ENCODE measurements around the gene SFRP5.

SFRP5 gene

DNA sequence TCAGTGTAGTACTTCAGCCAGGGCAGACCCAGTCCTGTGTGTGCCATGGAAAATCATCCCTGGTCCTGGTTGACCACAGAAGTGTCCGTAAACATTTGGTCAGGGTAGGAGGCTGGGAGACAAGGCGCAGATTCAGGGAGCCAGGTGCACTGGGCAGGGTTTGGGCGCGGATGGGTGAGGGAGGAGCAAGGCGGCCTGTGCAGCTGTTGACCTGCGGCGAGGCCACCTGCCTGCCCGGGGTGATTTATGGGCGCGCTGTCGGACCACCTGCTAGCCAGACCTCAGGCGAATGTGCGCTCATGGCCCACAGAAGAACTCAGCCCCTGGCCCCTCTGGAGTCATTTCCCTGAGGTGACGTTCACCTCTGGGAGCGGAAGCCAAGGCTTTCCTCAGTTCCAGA is 6.6 kb downstream of the SFRP5 start:
- no peak for DNase-seq (ENCODE audit: low read depth)

DNA sequence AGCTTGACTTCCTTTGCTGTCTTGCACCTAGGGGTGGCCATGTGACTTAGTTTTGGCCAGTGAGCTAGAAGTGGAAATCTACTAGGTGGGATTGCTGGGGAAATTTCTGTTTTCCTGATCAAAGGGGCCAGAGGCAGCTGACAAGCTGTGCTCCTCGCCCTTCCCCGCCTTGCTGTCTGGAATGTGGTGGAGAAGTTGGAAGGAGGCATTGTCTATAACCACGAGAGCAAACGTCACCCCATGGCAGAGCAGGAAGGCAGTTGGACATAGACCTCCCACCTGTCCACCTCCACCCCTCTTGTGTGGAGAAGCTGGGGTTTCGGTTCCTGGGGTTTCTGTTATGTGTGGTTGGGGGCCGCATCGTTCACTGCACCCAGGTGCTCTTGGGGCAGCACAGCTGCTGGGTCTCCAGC is 7.3 kb downstream of the SFRP5 start:
- DNase-seq (ENCODE audit: low read depth) = no peak

DNA sequence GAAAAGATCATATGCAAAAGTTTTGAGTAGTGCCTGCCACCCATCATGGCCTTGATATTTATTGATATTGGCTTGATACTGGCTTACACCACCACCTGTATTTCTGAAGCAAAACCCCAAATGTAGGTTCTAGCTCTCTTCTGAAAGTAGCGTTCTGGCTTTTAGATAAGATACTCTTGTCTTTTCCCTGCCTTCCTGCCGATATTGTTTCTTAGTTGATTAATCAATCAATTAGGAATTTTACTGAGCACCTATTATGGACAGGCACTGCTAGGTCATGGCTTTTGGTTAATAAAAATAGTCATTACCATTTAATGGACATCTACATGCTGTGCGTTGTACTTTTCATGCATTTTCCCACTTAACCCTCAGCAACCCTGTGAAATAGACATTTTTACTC is 7.9 kb downstream of the SFRP5 start:
- DNase-seq (ENCODE audit: low read depth) = no peak

DNA sequence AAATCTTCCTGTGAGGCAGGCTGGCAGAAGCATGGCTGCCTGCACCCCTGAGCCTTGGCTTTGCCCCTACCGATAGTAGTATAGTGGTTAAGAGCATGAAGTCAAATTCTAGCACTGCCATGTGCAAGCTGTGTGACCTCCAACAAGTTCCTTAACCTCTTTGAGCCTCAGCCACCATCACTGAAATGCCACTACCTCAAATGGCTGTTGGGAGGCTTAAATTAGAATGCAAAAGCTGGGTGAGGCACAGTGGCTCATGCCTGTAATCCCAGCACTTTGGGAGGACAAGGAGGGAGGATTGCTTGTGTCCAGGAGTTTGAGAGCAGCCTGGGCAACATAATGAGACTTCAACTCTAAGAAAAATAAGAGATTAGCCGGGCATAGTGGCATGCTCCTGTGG is 8.4 kb downstream of the SFRP5 start:
- no peak for DNase-seq (ENCODE audit: low read depth)

DNA sequence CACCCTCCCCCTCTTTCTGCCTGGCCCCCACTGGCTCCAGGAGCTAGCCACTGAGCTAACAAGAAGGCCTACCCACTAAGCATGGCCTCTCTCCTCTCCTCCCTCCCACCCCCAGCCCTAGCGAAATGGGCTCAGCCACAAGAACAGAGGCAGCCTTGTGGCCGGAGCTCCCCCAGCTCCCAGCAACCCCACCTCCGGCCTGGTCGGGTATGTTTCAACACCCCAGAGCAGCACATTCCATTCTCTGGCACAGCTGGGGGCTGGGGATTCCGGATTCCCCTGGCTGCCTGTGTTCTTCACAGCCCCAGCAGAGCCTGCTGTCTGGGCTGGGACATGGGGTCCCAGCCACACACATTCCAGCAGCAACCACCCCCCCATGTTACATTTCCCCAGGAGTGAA is 9.0 kb downstream of the SFRP5 start:
- peak; percentile 53 for DNase-seq (ENCODE audit: low read depth)

DNA sequence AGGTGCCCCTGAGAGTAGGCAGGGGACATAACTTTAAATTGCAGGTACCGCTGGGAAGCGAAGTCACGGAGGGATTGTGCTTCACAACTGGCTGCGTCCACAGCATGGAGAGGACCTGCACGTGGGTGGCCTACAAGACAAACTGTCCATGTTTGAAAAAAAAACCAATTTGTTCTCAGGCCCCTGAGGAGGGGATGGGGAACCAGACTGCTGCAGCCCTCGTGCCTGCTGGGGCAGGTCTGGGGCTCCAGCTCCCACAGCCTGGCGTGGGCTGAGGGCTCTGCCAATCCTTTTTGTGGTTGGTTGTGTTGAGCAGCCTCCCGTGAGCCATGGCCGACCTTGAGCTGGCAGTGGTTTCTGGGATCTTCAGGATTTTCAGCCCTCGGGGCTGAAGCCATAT is 9.7 kb downstream of the SFRP5 start:
- no peak for DNase-seq (ENCODE audit: low read depth)

DNA sequence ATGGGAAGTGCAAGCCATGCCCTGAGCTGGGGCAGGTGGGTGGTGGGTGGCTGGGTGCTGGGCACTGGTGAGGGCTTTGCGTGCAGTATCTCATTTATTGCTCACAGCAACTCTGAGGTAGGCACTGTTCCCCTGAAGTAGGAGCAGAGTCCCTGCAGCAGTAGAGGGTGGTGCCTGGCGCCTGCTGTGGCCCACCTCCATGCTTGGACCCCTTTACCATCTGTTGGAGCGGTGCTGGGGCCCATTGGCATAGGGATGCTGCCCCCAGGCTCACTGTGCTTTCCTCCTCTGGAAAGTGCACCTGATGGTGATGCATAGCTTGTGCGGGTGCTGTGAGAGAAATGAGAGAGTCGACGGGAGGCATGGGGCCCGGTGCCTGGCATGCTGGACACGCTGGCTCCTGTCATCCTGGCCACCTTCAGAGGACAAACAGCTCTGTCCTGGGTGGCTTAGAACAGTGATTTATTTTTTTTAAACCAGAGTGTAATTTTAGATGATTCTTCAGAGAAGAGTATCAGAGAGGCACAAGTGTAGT is 10.4 kb downstream of the SFRP5 start:
- DNase-seq (ENCODE audit: low read depth) = no peak

DNA sequence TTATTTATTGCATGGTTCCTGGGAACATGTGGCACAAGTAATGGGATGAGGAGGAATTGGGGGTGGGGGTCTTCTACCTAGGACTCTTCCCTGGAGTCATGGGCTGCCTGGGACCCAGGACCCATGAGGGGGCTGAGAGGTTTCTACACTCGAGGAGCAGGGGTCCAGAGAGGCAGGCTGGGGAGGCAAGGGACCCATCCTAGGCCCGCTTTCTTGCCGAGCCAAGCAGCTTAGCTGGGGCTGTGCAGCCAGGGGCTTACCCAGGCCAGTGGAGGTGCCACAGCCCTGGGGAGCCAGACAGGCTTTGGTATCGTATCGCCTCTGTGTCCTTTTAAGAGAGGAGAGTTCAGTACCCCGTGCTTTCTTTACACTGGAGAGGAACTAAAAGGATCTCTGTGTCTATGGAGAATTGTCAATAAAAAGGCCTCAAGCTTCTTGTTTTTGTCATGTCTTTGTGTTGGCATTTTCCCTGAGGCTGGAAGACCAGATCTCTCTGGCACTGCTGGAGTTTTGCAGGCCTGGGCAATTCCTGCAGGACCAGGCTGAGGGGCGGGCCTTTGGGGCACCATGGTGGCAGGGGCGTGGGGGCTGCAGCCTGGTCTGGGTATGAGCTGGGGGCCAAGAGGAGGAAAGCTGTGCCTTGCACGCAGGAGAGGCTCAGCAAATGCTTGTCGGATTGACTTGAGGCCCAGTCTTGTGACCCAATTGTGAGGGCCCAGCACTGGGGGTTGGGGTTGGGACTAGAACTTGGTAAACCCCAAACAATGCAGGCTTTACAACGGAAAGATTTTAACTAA is 11.1 kb downstream of the SFRP5 start:
- DNase-seq (ENCODE audit: low read depth) = no peak

DNA sequence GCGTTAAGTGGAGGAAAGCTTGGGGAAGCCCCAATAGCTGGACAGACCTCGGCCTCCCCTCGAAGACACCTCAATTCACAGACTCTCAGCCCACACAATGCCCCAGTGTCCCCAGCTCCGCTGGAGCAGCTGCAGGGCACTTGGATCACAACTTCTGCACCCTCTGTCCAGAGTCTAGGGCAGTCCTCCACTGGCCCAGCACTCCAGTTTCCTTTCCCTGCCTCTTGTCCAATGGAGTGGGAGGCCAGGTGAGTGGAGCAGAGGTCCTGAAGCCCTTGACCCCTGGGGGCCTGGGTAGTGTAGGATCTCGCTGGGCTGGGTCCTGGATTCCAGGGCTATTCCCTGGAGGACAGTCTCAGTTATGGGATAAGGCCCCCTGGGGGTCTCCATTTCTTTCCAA is 11.9 kb downstream of the SFRP5 start:
- DNase-seq (ENCODE audit: low read depth) = no peak

DNA sequence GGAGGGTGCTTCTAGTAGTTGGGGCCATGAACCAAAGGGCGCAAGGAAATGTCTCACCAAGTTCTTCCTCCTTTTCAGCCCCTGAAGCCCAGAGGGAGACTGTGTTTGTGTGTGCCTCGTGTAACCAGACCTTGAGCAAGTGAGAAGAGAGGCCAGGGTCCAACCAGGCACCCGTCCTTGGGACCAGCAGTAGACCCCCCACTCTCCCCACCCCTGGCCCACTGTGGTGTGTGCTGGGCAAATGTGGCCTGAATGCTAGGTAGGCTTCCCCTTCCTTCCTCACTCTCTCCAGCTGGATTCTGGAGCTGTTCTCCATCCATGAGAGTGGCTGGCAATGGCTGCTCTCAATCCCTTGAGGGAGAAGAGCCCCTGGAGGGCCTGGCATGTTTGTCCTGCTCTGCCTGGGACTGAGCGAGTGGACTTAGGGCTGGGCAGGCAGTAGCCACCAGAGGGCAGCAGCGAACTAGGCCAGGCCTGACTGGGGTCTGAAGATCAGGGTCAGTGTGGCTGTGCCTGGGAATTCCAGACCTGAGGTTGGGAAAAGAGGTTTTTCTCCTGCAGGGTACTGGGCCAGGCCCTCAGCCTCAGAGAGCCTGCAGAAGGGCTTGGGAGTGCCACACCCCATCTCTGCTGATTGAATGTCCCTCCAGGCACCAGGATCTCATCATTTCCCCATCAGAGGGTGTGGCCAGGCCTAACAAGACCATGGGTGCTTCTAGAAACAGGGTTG is 12.5 kb downstream of the SFRP5 start:
- DNase-seq (ENCODE audit: low read depth) = peak; percentile 62

DNA sequence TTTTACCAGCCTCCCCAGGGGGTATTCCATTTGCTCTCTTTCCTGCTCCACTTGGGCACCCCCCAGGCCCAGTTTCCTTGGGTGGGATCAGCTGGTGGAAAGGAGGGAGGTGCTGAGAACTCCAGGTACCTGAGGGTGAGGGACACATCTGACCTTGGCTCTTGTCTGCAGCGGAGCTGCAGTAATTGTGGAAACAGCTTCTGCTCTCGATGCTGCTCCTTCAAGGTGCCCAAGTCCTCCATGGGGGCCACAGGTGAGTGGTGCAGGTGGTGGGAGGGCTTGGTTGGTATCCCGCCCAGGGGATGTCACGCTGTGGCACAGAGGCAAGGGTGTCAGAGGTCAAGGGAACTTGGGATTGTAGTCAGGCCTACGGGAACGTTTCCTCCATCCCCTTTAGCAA is 14.3 kb downstream of the SFRP5 start:
- DNase-seq (ENCODE audit: low read depth) = no peak

DNA sequence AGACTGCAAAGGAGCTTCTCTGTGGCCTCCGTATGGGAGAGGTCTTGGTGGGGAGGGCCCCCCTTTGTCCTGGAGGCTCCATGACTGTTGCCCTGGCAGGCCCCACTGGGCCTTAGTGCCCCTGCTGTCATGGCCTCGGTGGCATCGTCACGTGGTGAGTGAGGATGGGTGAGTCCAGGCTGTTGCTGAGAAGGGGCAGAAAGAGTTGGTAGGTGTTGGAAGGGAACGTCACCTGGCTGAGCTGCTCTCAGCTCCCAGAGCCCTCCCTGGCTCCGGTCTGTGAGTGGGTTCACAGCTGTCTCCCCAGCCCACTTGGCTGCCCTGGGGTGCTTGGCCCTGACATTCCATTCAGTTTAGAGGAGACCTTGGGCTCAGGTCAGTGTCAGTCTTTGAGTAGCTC is 16.1 kb downstream of the SFRP5 start:
- DNase-seq (ENCODE audit: low read depth) = no peak

DNA sequence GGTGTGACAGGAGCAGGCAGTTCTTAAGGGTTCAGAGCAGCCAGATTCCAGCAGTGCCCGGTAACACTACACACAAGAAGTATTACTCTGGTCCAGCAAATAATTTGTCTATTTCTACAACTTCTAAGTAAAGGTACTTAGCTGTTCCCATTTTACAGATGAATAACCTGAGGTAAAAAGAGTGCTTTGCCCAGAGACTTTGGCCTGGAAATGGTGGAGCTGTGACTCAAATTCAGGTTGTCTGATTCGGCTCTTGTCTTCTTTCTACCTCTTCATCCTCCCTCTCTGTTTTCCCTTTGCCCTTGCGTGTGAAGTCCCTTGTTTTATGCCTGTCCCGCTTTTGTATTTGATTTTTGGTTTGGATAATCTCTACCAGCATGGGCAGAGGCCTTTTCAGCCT is 17.1 kb downstream of the SFRP5 start:
- no peak for DNase-seq (ENCODE audit: low read depth)

DNA sequence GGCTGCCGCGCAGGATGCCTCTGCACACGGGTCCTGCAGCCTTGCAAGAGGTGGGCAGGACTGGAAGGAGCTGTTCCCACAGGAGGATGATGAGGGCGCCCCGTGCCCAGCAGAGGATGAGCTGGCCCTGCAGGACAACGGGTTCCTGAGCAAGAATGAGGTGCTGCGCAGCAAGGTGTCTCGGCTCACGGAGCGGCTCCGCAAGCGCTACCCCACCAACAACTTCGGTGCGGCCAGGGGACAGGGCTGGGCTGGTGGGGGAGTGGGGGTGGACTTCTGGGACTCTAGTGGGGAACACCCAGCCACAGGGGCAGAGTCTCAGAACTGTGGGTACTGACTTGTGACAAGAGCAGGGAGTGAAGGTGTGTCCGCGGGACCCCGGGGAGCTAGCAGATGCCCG is 18.8 kb downstream of the SFRP5 start:
- DNase-seq (ENCODE audit: low read depth) = no peak

DNA sequence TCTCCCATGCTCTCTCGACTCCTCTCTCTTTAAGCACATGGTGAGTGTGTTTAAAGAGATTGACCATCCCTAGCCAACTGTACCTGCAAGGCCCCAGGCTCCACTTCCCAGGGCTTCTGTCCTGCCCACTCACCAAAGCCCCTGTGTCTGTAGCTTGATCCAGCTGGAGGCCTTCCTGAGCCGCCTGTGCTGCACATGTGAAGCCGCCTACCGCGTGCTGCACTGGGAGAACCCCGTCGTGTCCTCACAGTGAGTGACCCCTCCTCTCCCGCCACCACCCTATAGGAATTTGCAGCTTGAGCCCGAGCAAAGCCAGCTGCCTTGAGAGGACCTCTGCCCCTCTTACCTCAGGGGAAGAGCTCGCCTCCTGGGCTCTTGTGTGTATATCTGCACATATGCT is 23.7 kb downstream of the SFRP5 start:
- no peak for DNase-seq (ENCODE audit: low read depth)

DNA sequence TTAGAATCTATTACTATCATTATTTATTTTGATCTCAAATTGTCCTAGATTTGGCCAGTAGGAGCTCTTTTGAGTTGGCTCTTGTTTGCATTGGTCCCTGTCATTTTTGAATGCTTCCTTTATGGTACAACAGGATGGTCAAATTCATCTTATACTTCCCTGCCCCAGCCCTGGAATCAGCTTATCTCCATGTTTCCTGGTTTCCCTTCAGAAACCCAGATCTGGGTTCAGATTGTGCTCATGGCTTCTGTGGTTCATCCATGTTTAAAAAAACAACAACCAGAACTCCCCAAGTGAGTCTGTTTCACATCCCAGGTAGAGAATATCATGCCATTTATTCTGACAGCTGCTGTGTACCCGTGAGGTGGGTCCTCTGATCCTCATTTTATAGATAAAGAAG is 24.2 kb downstream of the SFRP5 start:
- no peak for DNase-seq (ENCODE audit: low read depth)

DNA sequence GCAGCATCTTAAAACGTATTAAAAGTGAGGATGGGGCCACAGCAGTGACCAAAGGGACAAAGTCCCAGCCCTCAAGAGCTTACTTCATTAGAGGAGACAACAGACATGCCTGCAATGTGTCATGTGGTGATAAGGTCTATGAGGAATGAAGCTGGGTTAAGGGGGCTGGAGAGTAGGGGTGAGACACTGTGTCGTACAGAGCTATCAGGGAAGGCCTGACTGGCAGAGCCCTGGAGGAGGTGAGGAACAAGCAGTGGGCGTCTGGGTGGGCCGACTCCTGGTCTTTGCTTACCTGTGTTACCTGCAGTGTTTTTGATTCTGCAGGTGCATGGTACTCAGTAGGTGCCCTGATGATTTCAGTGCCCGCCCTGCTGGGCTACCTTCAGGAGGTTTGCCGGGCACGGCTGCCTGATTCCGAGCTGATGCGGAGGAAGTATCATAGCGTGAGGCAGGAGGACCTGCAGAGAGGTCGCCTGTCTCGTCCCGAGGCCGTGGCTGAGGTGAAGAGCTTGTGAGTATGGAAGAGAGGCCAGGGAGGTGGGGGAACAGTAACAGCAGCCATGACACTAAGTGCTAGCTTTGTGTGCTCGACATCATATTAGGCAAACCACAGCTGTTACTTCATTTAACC is 27.3 kb downstream of the SFRP5 start:
- no peak for DNase-seq (ENCODE audit: low read depth)

DNA sequence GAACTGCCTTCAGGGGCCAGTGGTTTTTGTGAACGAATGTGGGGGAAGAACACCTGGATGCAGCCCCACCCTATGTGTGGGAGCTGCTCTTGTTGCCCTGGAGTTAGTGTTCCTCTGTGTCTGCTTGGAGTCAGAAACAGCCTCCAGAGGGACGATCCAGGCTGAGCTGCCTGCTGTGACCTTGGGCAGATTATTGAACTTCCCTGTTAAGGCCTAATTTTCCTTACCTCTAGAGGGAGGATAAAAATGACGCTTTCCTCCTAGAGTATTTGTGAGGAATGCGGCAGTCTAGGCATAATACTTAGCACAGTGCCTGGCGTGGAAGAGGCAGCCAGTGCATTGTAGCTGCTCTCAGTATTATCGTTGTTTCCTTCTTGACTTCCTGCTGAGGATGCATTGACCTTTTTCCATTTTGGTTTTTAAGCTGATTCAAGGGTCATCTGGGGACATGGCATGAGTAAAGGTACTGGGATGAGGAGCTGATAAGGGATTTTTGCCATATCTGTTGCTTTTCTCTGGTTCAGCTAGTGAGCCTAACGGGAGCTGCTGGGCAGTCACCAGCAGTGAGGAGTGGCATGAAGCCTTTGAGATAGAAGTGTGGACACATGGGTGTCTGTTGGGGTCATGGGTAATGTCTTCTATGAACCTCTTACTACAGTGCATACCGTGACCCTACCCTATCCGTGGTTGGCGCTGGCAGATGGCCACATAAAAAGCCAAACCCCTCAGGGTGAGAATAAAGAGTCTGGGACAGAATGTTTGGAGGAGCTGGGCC is 28.4 kb downstream of the SFRP5 start:
- DNase-seq (ENCODE audit: low read depth) = no peak

DNA sequence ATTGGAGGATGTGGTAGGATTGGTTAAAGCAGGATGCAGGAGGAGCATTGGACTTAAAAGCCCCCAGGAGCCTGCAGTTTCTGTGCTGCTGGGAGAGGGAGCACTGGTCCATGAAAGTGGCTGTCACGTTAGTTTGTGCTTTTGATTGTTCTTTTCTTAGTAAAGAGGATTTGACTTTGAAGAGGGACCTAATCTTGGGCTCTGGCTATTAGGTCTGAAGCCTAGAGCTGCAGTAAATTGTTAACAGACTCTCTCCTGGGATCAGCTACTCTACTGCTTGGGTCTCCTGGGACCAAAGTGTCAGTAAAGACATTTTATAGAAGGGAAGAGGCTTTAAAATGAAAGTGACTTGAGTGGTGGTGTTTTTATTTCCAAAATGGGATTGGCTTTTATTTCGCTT is 31.2 kb downstream of the SFRP5 start:
- DNase-seq (ENCODE audit: low read depth) = no peak

DNA sequence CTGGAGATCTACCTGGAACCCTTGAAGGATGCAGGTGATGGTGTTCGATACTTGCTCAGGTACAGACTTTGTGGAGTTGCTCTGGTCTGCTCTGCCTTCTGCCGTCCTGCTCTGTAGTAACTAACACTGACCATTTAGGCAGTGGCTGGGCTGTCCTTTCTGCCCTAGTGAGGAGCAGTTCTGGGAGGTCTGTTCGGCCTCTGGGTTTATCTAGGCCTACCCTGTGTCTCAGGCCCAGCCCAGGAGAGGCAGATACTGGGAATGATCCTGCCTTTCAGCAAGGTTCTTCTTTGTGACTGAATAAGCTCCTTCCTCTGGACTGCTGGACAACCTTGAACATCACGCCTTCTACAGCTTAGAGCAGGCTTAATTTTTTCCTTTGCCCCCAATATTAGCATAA is 33.2 kb downstream of the SFRP5 start:
- no peak for DNase-seq (ENCODE audit: low read depth)

DNA sequence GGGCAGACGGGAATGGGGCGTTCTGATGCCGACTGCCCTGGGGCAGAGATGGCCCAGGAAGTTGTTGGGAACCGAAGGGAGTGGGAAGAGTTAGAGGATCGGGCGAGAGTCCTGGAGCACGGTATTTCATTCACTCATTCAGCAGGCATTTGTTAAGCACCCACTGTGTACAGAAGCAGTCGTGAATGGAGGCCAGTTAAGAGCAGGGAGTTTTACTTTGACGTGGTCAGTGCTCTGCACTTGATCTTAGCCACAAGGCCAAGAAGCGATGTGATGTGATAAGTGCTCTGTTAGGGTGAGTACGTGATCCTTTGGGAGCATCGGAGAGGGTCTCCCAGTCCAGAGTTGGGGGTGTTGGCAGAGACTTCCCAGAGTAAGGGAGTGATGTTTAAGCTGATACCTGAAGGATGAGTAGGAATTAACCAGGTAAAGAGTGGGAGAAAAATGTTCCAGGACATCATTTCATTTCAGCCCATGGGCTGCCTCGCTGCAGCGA is 34.0 kb downstream of the SFRP5 start:
- DNase-seq (ENCODE audit: low read depth) = peak; percentile 63
